A549 (cell line): ENCODE measurements around the gene MYO15B. TPM values are rescaled to one million over a fixed set of nuclear protein-coding genes. Genes with fewer than 3 reads are reported as not detected.
A peak's percentile ranks its signal among the peaks of the same experiment; 100 is the strongest.

Experiments used
- ATAC-seq, 2 experiments: fragments of 200-7000 bp in 1 of 2; fragments of >200 bp in 1 of 2; cut with Nextera tagmentation in 1 of 2; cut with Tn5 transposase in 1 of 2; 3 replicates each; pipeline versions ENCODE4 v1.8.0 to v1.9.1; 2018 to 2020; ENCODE audit warnings: mild to moderate bottlenecking in 1 of 2, moderate library complexity in 1 of 2
- CTCF ChIA-PET: fragments of 300-600 bp; sonication (Branson Sonifier 250); formaldehyde crosslinking; extraction: SDS; loops from one replicate; lab custom pipeline; 2021; ENCODE audit warnings: antibody characterized with exemption, inconsistent platforms; lab: Yijun Ruan, JAX
- POLR2A ChIA-PET: fragments of 350-600 bp; formaldehyde crosslinking; extraction: SDS; loops from one replicate; lab custom pipeline; 2021; ENCODE audit warnings: antibody characterized with exemption, inconsistent platforms; lab: Yijun Ruan, JAX
- DNase-seq, 2 experiments: peaks; one replicate each; pipeline versions ENCODE4 v3.0.0 to v3.0.0-alpha.2; 2011 to 2016; ENCODE audit warnings: low read depth in 1 of 2, low spot score in 1 of 2
- FAIRE-seq: peaks from 2 replicates; lab custom pipeline; 2011; peaks lifted over from hg19 to GRCh38; lab: Jason Lieb, UNC
- H3K27ac ChIP-seq, 2 experiments: fragments of >200 bp; sonication (Bioruptor Twin); formaldehyde crosslinking; 3 replicates each; pipeline ENCODE4 v1.5.1; 2016 to 2017
- H3K4me1 ChIP-seq: fragments of >200 bp; sonication (Bioruptor Twin); formaldehyde crosslinking; 3 replicates; pipeline ENCODE4 v1.6.1; 2016
- H3K4me2 ChIP-seq: fragments of >200 bp; sonication (Bioruptor Twin); formaldehyde crosslinking; 3 replicates; pipeline ENCODE4 v1.6.1; 2016
- H3K4me3 ChIP-seq: fragments of >200 bp; sonication (Bioruptor Twin); formaldehyde crosslinking; 3 replicates; pipeline ENCODE4 v1.5.1; 2016
- H3K9me3 ChIP-seq: fragments of >200 bp; sonication (Bioruptor Twin); formaldehyde crosslinking; 3 replicates; pipeline ENCODE4 v1.6.1; 2016
- CBX2 ChIP-seq: fragments of 200-600 bp; sonication (generic); IDR thresholded peaks from 2 replicates; pipeline ENCODE4 v1.6.1; 2016; ENCODE audit warnings: low read depth, mild to moderate bottlenecking, borderline replicate concordance
- CEBPB ChIP-seq, 2 experiments: fragments of >200 bp in 1 of 2; sonication (Bioruptor Twin) in 1 of 2; formaldehyde crosslinking in 1 of 2; IDR thresholded peaks; 2 replicates each; pipeline ENCODE4 v1.6.1; 2012 to 2016
- FOSL2 ChIP-seq, 2 experiments: fragments of 450-650 bp in 1 of 2; fragments of >200 bp in 1 of 2; sonication (Bioruptor Twin) in 1 of 2; formaldehyde crosslinking; IDR thresholded peaks; 2 replicates each; pipeline versions ENCODE4 v1.5.0 to v1.6.1; 2016 to 2020; ENCODE audit warnings: mild to moderate bottlenecking in 1 of 2, moderate library complexity in 1 of 2
- GATA3 ChIP-seq: IDR thresholded peaks from 2 replicates; pipeline ENCODE4 v1.6.1; 2012; ENCODE audit warnings: borderline replicate concordance
- HMGXB4 ChIP-seq: fragments of 250-450 bp; sonication (Bioruptor Pico); IDR thresholded peaks from 2 replicates; pipeline ENCODE4 v1.5.0; 2021; ENCODE audit warnings: mild to moderate bottlenecking, moderate library complexity, borderline replicate concordance
- JUN ChIP-seq, 2 experiments: fragments of >200 bp; sonication (Bioruptor Twin); formaldehyde crosslinking; IDR thresholded peaks; 2 replicates in 1 of 2; 3 replicates in 1 of 2; pipeline ENCODE4 v1.6.1; 2016 to 2017
- KDM1A ChIP-seq: fragments of 200-600 bp; sonication (generic); IDR thresholded peaks from 2 replicates; pipeline ENCODE4 v1.6.1; 2016; ENCODE audit warnings: low read depth, mild to moderate bottlenecking
- MYC ChIP-seq: IDR thresholded peaks from 2 replicates; pipeline ENCODE4 v1.6.1; 2012; ENCODE audit warnings: mild to moderate bottlenecking, inconsistent platforms, low read length, improper control_type of control experiment, borderline replicate concordance
- RAD21 ChIP-seq, 2 experiments: fragments of >200 bp in 1 of 2; sonication (Bioruptor Twin) in 1 of 2; formaldehyde crosslinking in 1 of 2; IDR thresholded peaks in 1 of 2; conservative IDR thresholded peaks in 1 of 2; 2 replicates in 1 of 2; 3 replicates in 1 of 2; pipeline ENCODE4 v1.6.1; 2012 to 2018; ENCODE audit warnings: inconsistent platforms in 1 of 2
- REST ChIP-seq: fragments of 200-600 bp; sonication (generic); IDR thresholded peaks from 2 replicates; pipeline ENCODE4 v1.6.1; 2016; ENCODE audit warnings: antibody characterized with exemption, mild to moderate bottlenecking, moderate library complexity
- SMC3 ChIP-seq: fragments of >200 bp; sonication (Bioruptor Twin); formaldehyde crosslinking; IDR thresholded peaks from 3 replicates; pipeline ENCODE4 v1.6.1; 2018; ENCODE audit warnings: inconsistent platforms
- TFCP2L1 ChIP-seq: fragments of 250-450 bp; sonication (Bioruptor Pico); IDR thresholded peaks from 2 replicates; pipeline ENCODE4 v1.5.0; 2021; ENCODE audit warnings: mild to moderate bottlenecking
- ZFP36 ChIP-seq: fragments of 450-650 bp; IDR thresholded peaks from 2 replicates; pipeline ENCODE4 v1.6.1; 2014; ENCODE audit warnings: borderline replicate concordance; ENCODE audit not compliant: partially characterized antibody
- ZSCAN20 ChIP-seq: fragments of 250-450 bp; sonication (Bioruptor Pico); IDR thresholded peaks from 2 replicates; pipeline ENCODE4 v1.8.0; 2022; ENCODE audit warnings: mild to moderate bottlenecking, moderate library complexity
- whole genome bisulfite sequencing: methylation state at CpG from one replicate; pipeline ENCODE4 v1.1.6; 2017; ENCODE audit errors: missing lambda C conversion rate; 5-methylcytosine and 5-hydroxymethylcytosine counted together
- polyA plus RNA-seq, 4 experiments: library from polyadenylated mRNA; depleted of rRNA in 3 of 4; stranded (reverse); fragments of >200 nt; fragmentation: RNase III in 1 of 4; extraction: RNeasy Plus Mini Kit Qiagen cat#74134 plus additional on column Dnase treatment in 1 of 4; gene quantifications; 2 replicates in 3 of 4; 3 replicates in 1 of 4; pipeline ENCODE4 v1.2.3, GENCODE V29; 2011 to 2017
- TF ChIP-seq, protein P1 (sequence below): fragments of >200 bp; sonication (Bioruptor Twin); formaldehyde crosslinking; IDR thresholded peaks from 3 replicates; pipeline ENCODE4 v1.6.1; 2016
- TF ChIP-seq, protein P2 (sequence below): IDR thresholded peaks from 2 replicates; pipeline ENCODE4 v1.6.1; 2012; ENCODE audit warnings: low read depth, borderline replicate concordance

Gene MYO15B
- polyA plus RNA-seq, 2 of the 4 experiments (the other 2 are of a cell fraction), result 12.4 to 33.9 TPM

GRCh38 chr17:75552425-75553294 is 34.9 kb upstream of the MYO15B start (continued):
- TF ChIP-seq REST, result no peak

DNA sequence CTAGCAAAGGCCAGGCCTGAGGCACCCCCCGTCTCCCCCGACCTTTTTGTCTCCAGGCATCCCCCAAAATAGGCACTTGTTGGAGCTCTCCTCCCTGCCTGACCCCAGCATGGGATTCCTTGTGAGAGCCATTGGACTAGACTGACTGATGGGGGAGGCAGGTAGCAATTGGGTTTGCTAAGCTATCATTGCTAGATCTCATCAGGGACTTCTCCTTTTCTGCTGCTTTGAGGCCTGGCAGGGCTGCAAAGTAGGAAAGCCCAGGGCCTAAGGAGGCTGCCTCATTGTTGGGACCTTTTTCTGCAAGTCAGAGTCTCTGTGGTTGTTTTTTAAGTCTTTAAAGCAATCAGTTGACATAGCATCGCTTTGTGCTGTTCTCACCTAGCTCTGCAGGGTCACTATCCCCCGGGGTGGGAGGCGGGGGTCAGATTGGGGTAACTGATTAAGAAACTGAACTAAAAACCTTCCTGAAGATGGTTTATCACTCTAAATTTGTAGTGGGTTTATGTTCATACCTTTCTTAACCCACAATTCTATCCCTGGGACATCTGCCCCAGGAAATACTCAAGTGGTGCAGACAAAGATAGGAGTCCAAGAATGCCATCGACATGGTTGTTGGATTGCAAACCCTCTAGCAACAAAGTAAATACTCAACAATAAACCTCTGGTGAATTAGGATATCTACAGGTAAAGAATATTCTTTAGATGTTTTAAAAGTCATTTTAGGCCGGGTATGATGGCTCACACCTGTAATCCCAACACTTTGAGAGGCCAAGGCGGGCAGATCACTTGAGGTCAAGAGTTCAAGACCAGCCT is 34.1 kb upstream of the MYO15B start:
- H3K4me3 ChIP-seq, result no peak overlapping the region
- 72% methylated on average over 8 of the region's 8 CpGs for whole genome bisulfite sequencing
- DNase-seq, result no peak
- peaks cover 79% of the 10 kb centered on the region for H3K4me1 ChIP-seq
- H3K27ac ChIP-seq, result peak overlapping the region; percentile 54 to 83
- TF ChIP-seq ZFP36, result peak; percentile 7
- no peak for TF ChIP-seq JUN (IDR thresholded peaks at IDR 0.05)
- CTCF ChIA-PET, result interaction anchor here (0.6 to 3.2 kb wide), 11 partner anchors 10 to 195 kb away, joined by 3 to 14 read pairs (median 3); partner anchors contain the start of genes LLGL2 and TSEN54
- POLR2A ChIA-PET, result no interaction called here
- H3K9me3 ChIP-seq, result no peaks in the 10 kb centered on the region
- H3K4me2 ChIP-seq, result peak overlapping the region; percentile 36
- FAIRE-seq, result no peak
- no peak for ATAC-seq

DNA sequence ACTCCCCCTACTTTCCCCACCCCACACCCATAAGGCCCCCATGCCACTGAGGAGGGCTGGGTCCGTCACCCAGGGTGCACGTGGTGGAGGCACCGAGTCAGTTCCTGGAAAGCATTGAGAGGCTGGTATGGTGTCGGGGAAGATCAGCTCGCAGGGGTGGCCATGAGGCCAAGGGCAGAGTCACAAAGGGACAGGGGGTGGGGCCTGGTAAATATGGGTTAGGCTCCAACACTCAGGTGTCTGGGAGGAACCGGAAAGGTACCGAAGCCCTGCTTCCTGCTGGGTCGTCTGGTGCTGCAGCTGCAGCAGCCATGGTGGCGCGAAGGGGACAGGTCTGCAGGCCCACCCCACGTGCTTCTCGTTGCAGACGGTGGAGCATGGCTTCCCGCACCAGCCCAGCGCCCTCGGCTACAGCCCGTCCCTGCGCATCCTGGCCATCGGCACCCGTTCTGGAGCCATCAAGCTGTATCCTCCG is 31.9 kb upstream of the MYO15B start:
- FAIRE-seq (no peak), DNase-seq (no peak), ATAC-seq (no peak)
- 92% methylated on average over 21 of the region's 21 CpGs for WGBS
- Histone ChIP-seq H3K4me3 (no peak overlapping the region), H3K4me1 (peaks cover 79% of the 10 kb centered on the region), H3K27ac (peak overlapping the region; percentile 93 to 95), H3K9me3 (no peaks in the 10 kb centered on the region), H3K4me2 (no peak overlapping the region; the same call in 2 of the 3 replicates)
- ChIA-PET CTCF (interaction anchor here (1.4 to 2.5 kb wide), 3 partner anchors 10 to 78 kb away, joined by 4 to 7 read pairs (median 5); no protein-coding TSS in a partner anchor), POLR2A (no interaction called here)
- no peak for TF ChIP-seq HMGXB4 (CRISPR knock-in tag)

GRCh38 chr17:75557075-75557851 is 30.3 kb upstream of the MYO15B start:
- peak overlapping the region; percentile 89 for H3K4me2 ChIP-seq
- H3K27ac ChIP-seq, result peak overlapping the region; percentile 93 to 95
- FAIRE-seq (peak; percentile 96), ATAC-seq (peak; percentile 79 to 86), DNase-seq (peak; percentile 94 to 97)
- peaks cover 81% of the 10 kb centered on the region for H3K4me1 ChIP-seq
- ChIA-PET POLR2A (interaction anchor here (0.6 to 1.3 kb wide), 3 partner anchors 33 to 101 kb away, joined by 3 to 4 read pairs (median 3); partner anchors contain the start of genes TMEM94 and TSEN54), CTCF (interaction anchor here (0.6 to 2.5 kb wide), 10 partner anchors 8 to 94 kb away, joined by 3 to 7 read pairs (median 4); partner anchors contain the start of genes SMIM5 and TSEN54)
- no peaks in the 10 kb centered on the region for H3K9me3 ChIP-seq
- H3K4me3 ChIP-seq, result peak overlapping the region; percentile 10; the same call in 1 of the 3 replicates
- 4% methylated on average over 14 of the region's 15 CpGs for WGBS
- TF ChIP-seq MYC (peak; percentile 36; the same call in 1 of the 2 replicates), KDM1A (no peak), GATA3 (peak; percentile 93), RAD21 (conservative IDR thresholded peaks at IDR 0.05 in 1 of 2, IDR thresholded peaks at IDR 0.05 in 1 of 2) (peak; percentile 12 to 39; a peak in 4 of 5 replicates), SMC3 (peak; percentile 36; the same call in 2 of the 3 replicates), CEBPB (IDR thresholded peaks at IDR 0.05) (no peak), JUN (IDR thresholded peaks at IDR 0.05) (peak; percentile 79 to 85; a peak in 3 of 5 replicates), CBX2 (no peak), ZSCAN20 (CRISPR knock-in tag) (no peak), FOSL2 (IDR thresholded peaks at IDR 0.05) (no peak; the same call in none of the 2 replicates), FOSL2 (CRISPR knock-in tag; IDR thresholded peaks at IDR 0.05) (peak; percentile 89), TFCP2L1 (CRISPR knock-in tag) (0 out of 2 replicates have a peak, but pooled peaks have one; percentile 23)
- TF ChIP-seq, protein P1, sequence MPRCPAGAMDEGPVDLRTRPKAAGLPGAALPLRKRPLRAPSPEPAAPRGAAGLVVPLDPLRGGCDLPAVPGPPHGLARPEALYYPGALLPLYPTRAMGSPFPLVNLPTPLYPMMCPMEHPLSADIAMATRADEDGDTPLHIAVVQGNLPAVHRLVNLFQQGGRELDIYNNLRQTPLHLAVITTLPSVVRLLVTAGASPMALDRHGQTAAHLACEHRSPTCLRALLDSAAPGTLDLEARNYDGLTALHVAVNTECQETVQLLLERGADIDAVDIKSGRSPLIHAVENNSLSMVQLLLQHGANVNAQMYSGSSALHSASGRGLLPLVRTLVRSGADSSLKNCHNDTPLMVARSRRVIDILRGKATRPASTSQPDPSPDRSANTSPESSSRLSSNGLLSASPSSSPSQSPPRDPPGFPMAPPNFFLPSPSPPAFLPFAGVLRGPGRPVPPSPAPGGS, result no peak
- TF ChIP-seq, protein P2, sequence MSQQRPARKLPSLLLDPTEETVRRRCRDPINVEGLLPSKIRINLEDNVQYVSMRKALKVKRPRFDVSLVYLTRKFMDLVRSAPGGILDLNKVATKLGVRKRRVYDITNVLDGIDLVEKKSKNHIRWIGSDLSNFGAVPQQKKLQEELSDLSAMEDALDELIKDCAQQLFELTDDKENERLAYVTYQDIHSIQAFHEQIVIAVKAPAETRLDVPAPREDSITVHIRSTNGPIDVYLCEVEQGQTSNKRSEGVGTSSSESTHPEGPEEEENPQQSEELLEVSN, result no peak
